RWPE2 (cell line): ENCODE measurements around the gene SORL1.

Experiments used
- ATAC-seq: fragments of 200-7000 bp; cut with Tn5 transposase; 3 replicates; pipeline ENCODE4 v1.9.1; 2021; ENCODE audit warnings: low read depth
- DNase-seq: peaks from one replicate; pipeline ENCODE4 v3.0.0-alpha.2; 2020; ENCODE audit warnings: low spot score
- H3K27ac ChIP-seq: fragments of 450-650 bp; 2 replicates; pipeline ENCODE4 v1.5.1; 2017; ENCODE audit warnings: mild to moderate bottlenecking; ENCODE audit not compliant: poor library complexity, severe bottlenecking
- H3K27me3 ChIP-seq: fragments of 250-450 bp; sonication (Bioruptor Pico); 2 replicates; pipeline ENCODE4 v1.5.1; 2021; ENCODE audit warnings: mild to moderate bottlenecking, moderate library complexity; ENCODE audit not compliant: insufficient read depth, poor library complexity, severe bottlenecking
- H3K36me3 ChIP-seq: fragments of 250-450 bp; sonication (Bioruptor Pico); 2 replicates; pipeline ENCODE4 v1.5.1; 2020; ENCODE audit warnings: low read depth, mild to moderate bottlenecking, moderate library complexity
- H3K4me1 ChIP-seq: fragments of 250-450 bp; sonication (Bioruptor Pico); 2 replicates; pipeline ENCODE4 v1.5.1; 2021; ENCODE audit warnings: mild to moderate bottlenecking, moderate library complexity; ENCODE audit not compliant: insufficient read depth, poor library complexity, severe bottlenecking
- H3K4me3 ChIP-seq: fragments of 250-450 bp; sonication (Bioruptor Pico); 2 replicates; pipeline ENCODE4 v1.5.1; 2021; ENCODE audit warnings: mild to moderate bottlenecking, moderate library complexity; ENCODE audit not compliant: severe bottlenecking
- H3K9me3 ChIP-seq: fragments of 250-450 bp; sonication (Bioruptor Pico); 2 replicates; pipeline ENCODE4 v1.5.1; 2021; ENCODE audit warnings: mild to moderate bottlenecking, moderate library complexity; ENCODE audit not compliant: severe bottlenecking
- CTCF ChIP-seq: fragments of 450-650 bp; IDR thresholded peaks from one replicate; pipeline ENCODE4 v1.5.1; 2017; ENCODE audit warnings: mild to moderate bottlenecking, moderate library complexity; ENCODE audit not compliant: poor library complexity, severe bottlenecking

Gene SORL1

DNA sequence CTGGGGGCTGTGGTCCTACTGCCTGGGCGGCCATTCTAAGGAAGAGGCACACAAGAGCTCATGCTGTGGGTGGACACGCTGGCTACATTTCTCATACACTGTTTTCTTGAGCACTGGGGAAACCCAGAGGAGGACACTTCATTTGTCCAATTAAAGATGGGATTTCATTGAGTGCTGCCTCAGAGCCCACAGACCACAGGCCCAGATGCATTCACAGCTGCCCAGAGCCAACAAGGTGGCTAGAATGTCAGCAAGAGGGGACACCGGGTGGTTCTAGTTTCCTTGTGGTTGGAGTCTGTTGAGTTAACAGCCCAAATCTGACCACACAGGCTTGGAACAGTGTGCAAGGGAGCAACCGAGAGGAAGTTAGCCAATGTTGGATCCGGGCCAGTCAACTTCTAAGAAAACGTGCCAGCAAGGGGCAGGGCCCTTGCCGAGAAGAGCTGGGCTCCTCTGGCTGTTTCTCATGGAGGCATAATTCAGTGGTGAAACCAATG is 35.0 kb upstream of the SORL1 start:
- H3K4me3 ChIP-seq = no peak overlapping the region
- TF ChIP-seq CTCF = no peak
- DNase-seq (peak; percentile 73), ATAC-seq (peak; percentile 86)
- no peaks in the 10 kb centered on the region for H3K27me3 ChIP-seq
- no peaks in the 10 kb centered on the region for H3K36me3 ChIP-seq
- peak overlapping the region; percentile 23 for H3K27ac ChIP-seq
- no peaks in the 10 kb centered on the region for H3K9me3 ChIP-seq
- peaks cover 19% of the 10 kb centered on the region for H3K4me1 ChIP-seq

GRCh38 chr11:121417607-121418006 is 34.5 kb upstream of the SORL1 start:
- Histone ChIP-seq H3K9me3 (no peaks in the 10 kb centered on the region), H3K27me3 (no peaks in the 10 kb centered on the region), H3K4me1 (peaks cover 19% of the 10 kb centered on the region), H3K36me3 (no peaks in the 10 kb centered on the region), H3K27ac (no peak overlapping the region), H3K4me3 (no peak overlapping the region)
- no peak for ATAC-seq
- TF ChIP-seq CTCF = no peak
- no peak for DNase-seq

GRCh38 chr11:121418625-121419114 is 33.4 kb upstream of the SORL1 start:
- Histone ChIP-seq H3K27ac (no peak overlapping the region), H3K4me1 (peaks cover 19% of the 10 kb centered on the region), H3K36me3 (no peaks in the 10 kb centered on the region), H3K4me3 (no peak overlapping the region), H3K9me3 (no peaks in the 10 kb centered on the region), H3K27me3 (no peaks in the 10 kb centered on the region)
- DNase-seq (no peak), ATAC-seq (no peak)
- no peak for TF ChIP-seq CTCF

DNA sequence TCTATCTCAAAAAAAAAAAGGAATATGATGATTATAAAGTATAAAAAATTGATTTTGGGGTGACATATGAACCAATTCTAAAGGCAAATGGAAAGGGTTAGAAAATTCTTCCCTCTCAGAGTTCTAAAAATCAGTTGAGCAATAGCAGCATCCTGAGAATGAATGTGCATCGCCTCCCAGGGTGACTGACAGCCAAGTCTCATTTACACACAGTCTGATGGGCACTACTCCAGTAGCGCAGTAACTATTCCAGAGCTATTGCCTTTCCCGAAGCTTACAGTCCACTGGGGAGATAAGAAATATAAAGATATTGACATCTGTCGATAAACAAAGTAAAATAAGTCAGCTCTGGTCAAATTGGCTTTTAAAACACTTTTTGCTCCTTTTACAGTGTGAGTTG is 32.3 kb upstream of the SORL1 start:
- H3K36me3 ChIP-seq = no peaks in the 10 kb centered on the region
- H3K27me3 ChIP-seq = no peaks in the 10 kb centered on the region
- no peaks in the 10 kb centered on the region for H3K9me3 ChIP-seq
- no peak for TF ChIP-seq CTCF
- no peak overlapping the region for H3K27ac ChIP-seq
- DNase-seq (no peak), ATAC-seq (no peak)
- H3K4me3 ChIP-seq = no peak overlapping the region
- peaks cover 19% of the 10 kb centered on the region for H3K4me1 ChIP-seq

- no peak for ATAC-seq
- H3K27me3 ChIP-seq = no peaks in the 10 kb centered on the region
- H3K27ac ChIP-seq = no peak overlapping the region
Observed at GRCh38 chr11:121420398-121420797, 31.7 kb upstream of the SORL1 start.

More at GRCh38 chr11:121420398-121420797, 31.7 kb upstream of the SORL1 start:
- DNase-seq = no peak
- TF ChIP-seq CTCF = no peak
- H3K4me1 ChIP-seq = peaks cover 19% of the 10 kb centered on the region
- no peak overlapping the region for H3K4me3 ChIP-seq
- H3K36me3 ChIP-seq = no peaks in the 10 kb centered on the region
- no peaks in the 10 kb centered on the region for H3K9me3 ChIP-seq
